K562 (cell line): ENCODE data around the gene CCDC171. TPM values are rescaled to one million over a fixed set of nuclear protein-coding genes. Genes with fewer than 3 reads are reported as not detected.

ENCODE experiments used
- ESRRB ChIP-seq: fragments of 250-450 bp; sonication (Bioruptor Pico); IDR thresholded peaks from 2 replicates; pipeline ENCODE4 v1.5.0; 2020; ENCODE audit warnings: mild to moderate bottlenecking, moderate library complexity, borderline replicate concordance
- FOXJ3 ChIP-seq: sonication (generic); formaldehyde crosslinking; IDR thresholded peaks from 2 replicates; pipeline ENCODE4 v1.4.0; 2020; ENCODE audit warnings: mild to moderate bottlenecking, missing genetic modification reagents
- KAT8 ChIP-seq: fragments of 450-650 bp; IDR thresholded peaks from 2 replicates; pipeline ENCODE4 v1.6.1; 2016; ENCODE audit warnings: low read depth, mild to moderate bottlenecking
- NCOA1 ChIP-seq: fragments of 450-650 bp; IDR thresholded peaks from 2 replicates; pipeline ENCODE4 v1.6.1; 2016; ENCODE audit warnings: low read depth
- NEUROD1 ChIP-seq: fragments of 150-350 bp; IDR thresholded peaks from 2 replicates; pipeline ENCODE4 v1.6.1; 2014; ENCODE audit warnings: borderline replicate concordance, low read length, low read depth; ENCODE audit not compliant: partially characterized antibody
- POLR3G ChIP-seq: IDR thresholded peaks from 2 replicates; pipeline ENCODE4 v1.6.1; 2011; ENCODE audit not compliant: insufficient read length, insufficient replicate concordance; ENCODE audit errors: extremely low read depth
- TBL1XR1 ChIP-seq, 2 experiments: IDR thresholded peaks; 2 replicates each; pipeline ENCODE4 v1.6.1; 2012; ENCODE audit warnings: improper control_type of control experiment in 2 of 2, low read length in 2 of 2, mild to moderate bottlenecking in 1 of 2
- ZNF165 ChIP-seq: fragments of 250-450 bp; sonication (Bioruptor Pico); IDR thresholded peaks from 2 replicates; pipeline ENCODE4 v1.4.0; 2020; ENCODE audit warnings: borderline replicate concordance
- ZNF561 ChIP-seq: fragments of 450-650 bp; formaldehyde crosslinking; conservative IDR thresholded peaks from 2 replicates; pipeline ENCODE4 v1.4.0; 2020; ENCODE audit warnings: mild to moderate bottlenecking, moderate library complexity
- ZNF696 ChIP-seq: fragments of 250-450 bp; sonication (Bioruptor Pico); conservative IDR thresholded peaks from 2 replicates; pipeline ENCODE4 v1.4.0; 2020; ENCODE audit warnings: mild to moderate bottlenecking, moderate library complexity
- polyA plus RNA-seq, 8 experiments: library from polyadenylated mRNA; depleted of rRNA in 4 of 8; stranded (reverse) in 5 of 8; unstranded in 3 of 8; fragments of >200 nt; fragmentation: Nextera tagmentation in 2 of 8; fragmentation: Illumina TruSeq in 1 of 8; extraction: Ambion mirVana in 2 of 8; extraction: Trizol in 1 of 8; gene quantifications; 2 replicates each; pipeline versions ENCODE4 v1.2.1 to v1.2.3, GENCODE V29; 2011 to 2014; ENCODE audit warnings: inconsistent platforms in 1 of 8, missing spikeins in 1 of 8
- total RNA-seq, 7 experiments: library from RNA; depleted of rRNA in 6 of 7; stranded (reverse); fragments of >200 nt in 6 of 7; fragmentation: Illumina TruSeq in 2 of 7; extraction: Trizol in 2 of 7; gene quantifications; 2 replicates each; pipeline versions ENCODE4 v1.2.1 to v1.2.3, GENCODE V29; 2011 to 2021; ENCODE audit warnings: low replicate concordance in 1 of 7
- TF ChIP-seq, protein P1 (sequence below): sonication (generic); formaldehyde crosslinking; IDR thresholded peaks from 2 replicates; pipeline ENCODE4 v1.8.0; 2023; ENCODE audit warnings: missing genetic modification reagents, mild to moderate bottlenecking, borderline replicate concordance
- TF ChIP-seq, protein P2 (sequence below): fragments of 150-350 bp; IDR thresholded peaks from 2 replicates; pipeline ENCODE4 v1.6.1; 2014; ENCODE audit warnings: low read depth, mild to moderate bottlenecking, low read length, borderline replicate concordance
- TF ChIP-seq, protein P3 (sequence below): sonication (generic); IDR thresholded peaks from 2 replicates; pipeline ENCODE4 v1.6.1; 2016

Gene CCDC171
- total and polyA plus RNA-seq, 9 of the 15 experiments (the other 6 are each of a cell fraction or from before 2014, with no cell fraction given) = 0.08 to 3.8 (median 0.27) TPM

DNA sequence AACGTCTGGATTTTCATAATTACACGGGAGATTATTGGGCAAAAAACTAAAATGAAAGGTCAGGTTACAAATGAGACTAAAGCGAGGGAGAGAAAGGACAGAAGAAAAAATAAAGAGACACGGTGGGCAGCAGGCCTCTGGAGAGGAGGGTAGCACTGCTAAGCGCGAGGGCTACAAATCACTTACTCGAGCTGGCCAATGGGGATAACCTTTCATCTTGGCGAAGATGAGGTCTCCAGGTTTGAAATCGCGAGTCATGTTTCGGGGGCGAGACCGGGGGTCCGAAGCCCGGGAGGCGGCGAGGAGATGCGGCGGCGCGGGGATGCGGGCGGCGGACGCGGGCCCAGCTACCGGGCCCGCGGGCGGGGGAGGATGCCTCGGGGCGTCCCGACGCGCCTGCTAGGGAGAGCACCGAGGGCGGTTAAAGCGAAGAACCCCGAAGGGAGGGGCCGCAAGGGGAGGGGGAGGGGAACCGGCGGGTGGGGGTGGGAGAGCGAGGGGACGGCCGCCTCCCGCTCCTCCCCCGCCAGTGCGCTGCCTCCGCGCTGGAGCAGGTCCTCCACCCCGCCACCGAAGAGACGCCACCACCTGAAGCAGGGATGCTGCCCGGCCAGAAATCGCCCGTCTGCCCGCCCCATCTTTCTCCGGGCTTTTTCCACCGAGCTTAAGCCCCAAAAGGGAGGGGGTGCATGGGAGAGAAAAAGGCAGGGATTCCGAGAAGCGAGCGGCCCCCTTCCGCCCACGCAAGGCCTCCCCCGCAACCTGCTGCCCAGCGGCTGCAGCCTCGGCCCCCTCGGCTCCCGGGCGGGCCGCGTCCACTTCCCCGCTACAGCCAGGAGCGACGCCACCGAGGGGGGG lies 42.7 kb upstream of the CCDC171 start (continued):
- TF ChIP-seq NCOA1 (no peak), ZNF696 (CRISPR knock-in tag) (no peak), ZNF165 (no peak), KAT8 (no peak), ESRRB (no peak), FOXJ3 (no peak), TBL1XR1 (IDR thresholded peaks at IDR 0.05; ENCODE audit: low read length in 2 of 2) (no peak), NEUROD1 (no peak), ZNF561 (no peak), POLR3G (no peak)
- TF ChIP-seq, protein P1, sequence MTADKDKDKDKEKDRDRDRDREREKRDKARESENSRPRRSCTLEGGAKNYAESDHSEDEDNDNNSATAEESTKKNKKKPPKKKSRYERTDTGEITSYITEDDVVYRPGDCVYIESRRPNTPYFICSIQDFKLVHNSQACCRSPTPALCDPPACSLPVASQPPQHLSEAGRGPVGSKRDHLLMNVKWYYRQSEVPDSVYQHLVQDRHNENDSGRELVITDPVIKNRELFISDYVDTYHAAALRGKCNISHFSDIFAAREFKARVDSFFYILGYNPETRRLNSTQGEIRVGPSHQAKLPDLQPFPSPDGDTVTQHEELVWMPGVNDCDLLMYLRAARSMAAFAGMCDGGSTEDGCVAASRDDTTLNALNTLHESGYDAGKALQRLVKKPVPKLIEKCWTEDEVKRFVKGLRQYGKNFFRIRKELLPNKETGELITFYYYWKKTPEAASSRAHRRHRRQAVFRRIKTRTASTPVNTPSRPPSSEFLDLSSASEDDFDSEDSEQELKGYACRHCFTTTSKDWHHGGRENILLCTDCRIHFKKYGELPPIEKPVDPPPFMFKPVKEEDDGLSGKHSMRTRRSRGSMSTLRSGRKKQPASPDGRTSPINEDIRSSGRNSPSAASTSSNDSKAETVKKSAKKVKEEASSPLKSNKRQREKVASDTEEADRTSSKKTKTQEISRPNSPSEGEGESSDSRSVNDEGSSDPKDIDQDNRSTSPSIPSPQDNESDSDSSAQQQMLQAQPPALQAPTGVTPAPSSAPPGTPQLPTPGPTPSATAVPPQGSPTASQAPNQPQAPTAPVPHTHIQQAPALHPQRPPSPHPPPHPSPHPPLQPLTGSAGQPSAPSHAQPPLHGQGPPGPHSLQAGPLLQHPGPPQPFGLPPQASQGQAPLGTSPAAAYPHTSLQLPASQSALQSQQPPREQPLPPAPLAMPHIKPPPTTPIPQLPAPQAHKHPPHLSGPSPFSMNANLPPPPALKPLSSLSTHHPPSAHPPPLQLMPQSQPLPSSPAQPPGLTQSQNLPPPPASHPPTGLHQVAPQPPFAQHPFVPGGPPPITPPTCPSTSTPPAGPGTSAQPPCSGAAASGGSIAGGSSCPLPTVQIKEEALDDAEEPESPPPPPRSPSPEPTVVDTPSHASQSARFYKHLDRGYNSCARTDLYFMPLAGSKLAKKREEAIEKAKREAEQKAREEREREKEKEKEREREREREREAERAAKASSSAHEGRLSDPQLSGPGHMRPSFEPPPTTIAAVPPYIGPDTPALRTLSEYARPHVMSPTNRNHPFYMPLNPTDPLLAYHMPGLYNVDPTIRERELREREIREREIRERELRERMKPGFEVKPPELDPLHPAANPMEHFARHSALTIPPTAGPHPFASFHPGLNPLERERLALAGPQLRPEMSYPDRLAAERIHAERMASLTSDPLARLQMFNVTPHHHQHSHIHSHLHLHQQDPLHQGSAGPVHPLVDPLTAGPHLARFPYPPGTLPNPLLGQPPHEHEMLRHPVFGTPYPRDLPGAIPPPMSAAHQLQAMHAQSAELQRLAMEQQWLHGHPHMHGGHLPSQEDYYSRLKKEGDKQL (CRISPR knock-in tag) = no peak
- TF ChIP-seq, protein P2, sequence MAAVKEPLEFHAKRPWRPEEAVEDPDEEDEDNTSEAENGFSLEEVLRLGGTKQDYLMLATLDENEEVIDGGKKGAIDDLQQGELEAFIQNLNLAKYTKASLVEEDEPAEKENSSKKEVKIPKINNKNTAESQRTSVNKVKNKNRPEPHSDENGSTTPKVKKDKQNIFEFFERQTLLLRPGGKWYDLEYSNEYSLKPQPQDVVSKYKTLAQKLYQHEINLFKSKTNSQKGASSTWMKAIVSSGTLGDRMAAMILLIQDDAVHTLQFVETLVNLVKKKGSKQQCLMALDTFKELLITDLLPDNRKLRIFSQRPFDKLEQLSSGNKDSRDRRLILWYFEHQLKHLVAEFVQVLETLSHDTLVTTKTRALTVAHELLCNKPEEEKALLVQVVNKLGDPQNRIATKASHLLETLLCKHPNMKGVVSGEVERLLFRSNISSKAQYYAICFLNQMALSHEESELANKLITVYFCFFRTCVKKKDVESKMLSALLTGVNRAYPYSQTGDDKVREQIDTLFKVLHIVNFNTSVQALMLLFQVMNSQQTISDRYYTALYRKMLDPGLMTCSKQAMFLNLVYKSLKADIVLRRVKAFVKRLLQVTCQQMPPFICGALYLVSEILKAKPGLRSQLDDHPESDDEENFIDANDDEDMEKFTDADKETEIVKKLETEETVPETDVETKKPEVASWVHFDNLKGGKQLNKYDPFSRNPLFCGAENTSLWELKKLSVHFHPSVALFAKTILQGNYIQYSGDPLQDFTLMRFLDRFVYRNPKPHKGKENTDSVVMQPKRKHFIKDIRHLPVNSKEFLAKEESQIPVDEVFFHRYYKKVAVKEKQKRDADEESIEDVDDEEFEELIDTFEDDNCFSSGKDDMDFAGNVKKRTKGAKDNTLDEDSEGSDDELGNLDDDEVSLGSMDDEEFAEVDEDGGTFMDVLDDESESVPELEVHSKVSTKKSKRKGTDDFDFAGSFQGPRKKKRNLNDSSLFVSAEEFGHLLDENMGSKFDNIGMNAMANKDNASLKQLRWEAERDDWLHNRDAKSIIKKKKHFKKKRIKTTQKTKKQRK = no peak
- TF ChIP-seq, protein P3, sequence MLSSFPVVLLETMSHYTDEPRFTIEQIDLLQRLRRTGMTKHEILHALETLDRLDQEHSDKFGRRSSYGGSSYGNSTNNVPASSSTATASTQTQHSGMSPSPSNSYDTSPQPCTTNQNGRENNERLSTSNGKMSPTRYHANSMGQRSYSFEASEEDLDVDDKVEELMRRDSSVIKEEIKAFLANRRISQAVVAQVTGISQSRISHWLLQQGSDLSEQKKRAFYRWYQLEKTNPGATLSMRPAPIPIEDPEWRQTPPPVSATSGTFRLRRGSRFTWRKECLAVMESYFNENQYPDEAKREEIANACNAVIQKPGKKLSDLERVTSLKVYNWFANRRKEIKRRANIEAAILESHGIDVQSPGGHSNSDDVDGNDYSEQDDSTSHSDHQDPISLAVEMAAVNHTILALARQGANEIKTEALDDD = no peak
